ENCODE measurements around the gene BCL7B. TPM values are rescaled to one million over a fixed set of nuclear protein-coding genes. Genes with fewer than 3 reads are reported as not detected.
A peak's percentile ranks its signal among the peaks of the same experiment; 100 is the strongest.

Gene BCL7B
- total and polyA plus RNA-seq, 2 of the 13 experiments (the other 11 are each of a cell fraction or from before 2014, with no cell fraction given), result 24.3 to 38.2 TPM

GRCh38 chr7:73602721-73603651, 45.5 kb upstream of the BCL7B start (continued):
- TF ChIP-seq MYPOP (CRISPR knock-in tag; IDR thresholded peaks at IDR 0.05), result no peak
- TF ChIP-seq TFAP4 (IDR thresholded peaks at IDR 0.05; ENCODE audit: borderline replicate concordance, low read depth), result no peak
- TF ChIP-seq MTA1 (CRISPR knock-in tag; IDR thresholded peaks at IDR 0.05; ENCODE audit: borderline replicate concordance), result no peak
- no peak for TF ChIP-seq HDAC2 (CRISPR knock-in tag; IDR thresholded peaks at IDR 0.05)
- TF ChIP-seq HOXA9 (CRISPR knock-in tag; IDR thresholded peaks at IDR 0.05; ENCODE audit: borderline replicate concordance), result peak; percentile 28; the same call in 1 of the 2 replicates
- TF ChIP-seq ATAD3A (CRISPR knock-in tag; IDR thresholded peaks at IDR 0.05), result no peak
- no peak for TF ChIP-seq ZNF547 (CRISPR knock-in tag; IDR thresholded peaks at IDR 0.05)
- TF ChIP-seq RFX1 (IDR thresholded peaks at IDR 0.05), result no peak
- TF ChIP-seq MYC (CRISPR knock-in tag; IDR thresholded peaks at IDR 0.05; ENCODE audit: borderline replicate concordance), result peak; percentile 10; the same call in 1 of the 2 replicates
- TF ChIP-seq ZNF33A (CRISPR knock-in tag; IDR thresholded peaks at IDR 0.05; ENCODE audit: borderline replicate concordance), result no peak
- no peak for TF ChIP-seq MTF1 (CRISPR knock-in tag; IDR thresholded peaks at IDR 0.05)
- TF ChIP-seq ZNF776 (CRISPR knock-in tag; IDR thresholded peaks at IDR 0.05), result no peak
- TF ChIP-seq ZNF672 (CRISPR knock-in tag; IDR thresholded peaks at IDR 0.05), result peak; percentile 24; the same call in 1 of the 2 replicates
- TF ChIP-seq ZNF331 (CRISPR knock-in tag; IDR thresholded peaks at IDR 0.05), result no peak; the same call in 1 of the 2 replicates
- no peak for TF ChIP-seq HDAC6 (IDR thresholded peaks at IDR 0.05; ENCODE audit: low read depth, low read length)
- TF ChIP-seq LBX2 (CRISPR knock-in tag; IDR thresholded peaks at IDR 0.05; ENCODE audit: borderline replicate concordance), result no peak
- no peak for TF ChIP-seq KIAA2018 (CRISPR knock-in tag; IDR thresholded peaks at IDR 0.05; ENCODE audit: borderline replicate concordance)
- TF ChIP-seq HNRNPH1 (optimal IDR thresholded peaks at IDR 0.05; ENCODE audit: low read depth, low read length), result peak; percentile 84
